IPS-18a (cell line): ENCODE measurements around the gene CACHD1.

Source experiments
- H3K27ac ChIP-seq: one replicate; pipeline ENCODE4 v1.5.1; 2013; ENCODE audit warnings: low read length
- H3K27me3 ChIP-seq: one replicate; pipeline ENCODE4 v1.6.1; 2013; ENCODE audit warnings: mild to moderate bottlenecking, low read length; ENCODE audit not compliant: control insufficient read depth, insufficient read depth
- H3K36me3 ChIP-seq: one replicate; pipeline ENCODE4 v1.6.1; 2013; ENCODE audit warnings: low read depth, low read length; ENCODE audit not compliant: control insufficient read depth
- H3K4me1 ChIP-seq: one replicate; pipeline ENCODE4 v1.6.1; 2013; ENCODE audit warnings: low read depth, low read length; ENCODE audit not compliant: control insufficient read depth
- H3K4me3 ChIP-seq: one replicate; pipeline ENCODE4 v1.5.1; 2013; ENCODE audit warnings: low read length
- H3K9ac ChIP-seq: one replicate; pipeline ENCODE4 v1.6.1; 2013; ENCODE audit warnings: mild to moderate bottlenecking, low read length, moderate library complexity
- H3K9me3 ChIP-seq: one replicate; pipeline ENCODE4 v1.6.1; 2013; ENCODE audit warnings: low read depth, low read length; ENCODE audit not compliant: control insufficient read depth

Gene CACHD1

DNA sequence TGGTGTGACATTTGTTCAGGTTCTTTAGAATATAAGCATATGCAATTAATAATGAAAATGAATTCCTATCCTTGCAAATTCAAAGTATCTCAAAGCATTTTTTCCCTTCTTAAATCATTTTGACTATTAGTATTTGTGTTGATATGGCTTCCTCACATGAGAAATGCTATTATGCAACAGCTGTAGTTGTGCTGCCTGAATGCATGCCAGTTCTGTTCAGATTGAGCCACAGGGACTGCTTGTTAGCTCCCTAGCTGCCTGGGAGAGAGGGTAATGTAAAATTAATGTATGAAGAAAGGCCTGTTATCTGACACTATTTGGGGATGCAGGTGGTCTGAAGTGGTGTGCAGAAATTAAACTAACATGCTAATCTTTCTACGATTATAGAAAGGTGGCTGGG is 45.5 kb downstream of the CACHD1 start:
- no peaks in the 10 kb centered on the region for H3K9me3 ChIP-seq
- peaks cover 84% of the 10 kb centered on the region for H3K4me1 ChIP-seq
- no peaks in the 10 kb centered on the region for H3K36me3 ChIP-seq
- H3K4me3 ChIP-seq = no peak overlapping the region
- no peak overlapping the region for H3K27ac ChIP-seq
- H3K9ac ChIP-seq = no peak overlapping the region
- no peaks in the 10 kb centered on the region for H3K27me3 ChIP-seq

DNA sequence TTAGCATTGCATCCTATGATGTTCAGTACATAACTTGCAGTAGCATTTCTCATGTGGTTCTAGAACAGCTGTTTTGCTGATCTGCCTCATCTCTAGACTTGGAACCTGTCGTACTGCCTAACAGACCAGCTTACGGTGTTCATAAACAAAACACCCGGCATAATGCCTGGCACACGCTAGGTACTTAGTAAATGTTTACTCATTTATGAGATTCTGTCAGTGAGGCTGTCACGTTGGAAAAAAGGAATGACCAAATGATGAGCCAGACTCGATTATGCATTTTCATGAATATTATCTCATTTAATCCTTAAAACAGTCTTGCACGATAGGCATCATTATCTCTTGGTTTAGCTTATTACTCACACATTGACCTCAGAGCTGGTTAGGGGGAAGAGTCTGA is 46.4 kb downstream of the CACHD1 start:
- no peaks in the 10 kb centered on the region for H3K36me3 ChIP-seq
- no peak overlapping the region for H3K9ac ChIP-seq
- H3K4me1 ChIP-seq = peaks cover 83% of the 10 kb centered on the region
- H3K4me3 ChIP-seq = no peak overlapping the region
- H3K27me3 ChIP-seq = no peaks in the 10 kb centered on the region
- no peaks in the 10 kb centered on the region for H3K9me3 ChIP-seq
- H3K27ac ChIP-seq = no peak overlapping the region

DNA sequence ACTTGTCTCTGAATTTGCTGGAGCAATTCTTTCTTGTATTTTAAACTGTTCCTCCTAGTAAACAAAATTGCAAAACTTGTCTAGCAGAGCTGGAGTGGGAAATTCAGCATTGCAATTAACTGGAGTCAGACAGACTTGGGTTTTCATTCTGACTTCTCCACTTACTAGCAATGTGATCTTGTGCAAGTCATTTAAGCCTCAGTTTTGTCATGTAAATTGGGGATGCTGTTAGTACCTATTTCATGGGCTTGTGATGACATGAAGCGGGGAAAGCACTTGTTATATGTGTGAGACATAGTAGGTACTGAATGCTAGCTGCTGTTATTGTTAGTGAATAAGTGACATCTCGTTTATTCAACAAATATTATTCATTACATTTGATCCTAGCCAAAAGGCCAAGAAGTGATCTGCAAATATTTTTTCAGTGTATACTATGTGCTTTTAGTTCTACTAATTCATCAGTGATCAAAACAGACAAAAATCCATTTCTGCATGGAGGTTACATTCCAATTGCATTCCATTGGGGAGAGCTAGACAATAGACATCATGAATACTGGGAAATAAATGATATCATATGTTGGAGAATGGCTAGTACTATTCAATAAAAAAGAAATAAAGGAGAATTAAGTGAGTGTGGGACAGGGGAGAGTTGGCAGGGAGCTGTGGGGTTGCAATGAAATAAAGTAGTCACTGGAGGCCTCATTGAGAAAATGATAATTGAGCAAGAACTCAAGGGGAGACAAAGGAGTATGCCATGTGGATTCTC is 47.1 kb downstream of the CACHD1 start:
- H3K27ac ChIP-seq = no peak overlapping the region
- no peaks in the 10 kb centered on the region for H3K36me3 ChIP-seq
- H3K4me1 ChIP-seq = peaks cover 84% of the 10 kb centered on the region
- H3K9me3 ChIP-seq = no peaks in the 10 kb centered on the region
- H3K4me3 ChIP-seq = no peak overlapping the region
- no peaks in the 10 kb centered on the region for H3K27me3 ChIP-seq
- no peak overlapping the region for H3K9ac ChIP-seq

DNA sequence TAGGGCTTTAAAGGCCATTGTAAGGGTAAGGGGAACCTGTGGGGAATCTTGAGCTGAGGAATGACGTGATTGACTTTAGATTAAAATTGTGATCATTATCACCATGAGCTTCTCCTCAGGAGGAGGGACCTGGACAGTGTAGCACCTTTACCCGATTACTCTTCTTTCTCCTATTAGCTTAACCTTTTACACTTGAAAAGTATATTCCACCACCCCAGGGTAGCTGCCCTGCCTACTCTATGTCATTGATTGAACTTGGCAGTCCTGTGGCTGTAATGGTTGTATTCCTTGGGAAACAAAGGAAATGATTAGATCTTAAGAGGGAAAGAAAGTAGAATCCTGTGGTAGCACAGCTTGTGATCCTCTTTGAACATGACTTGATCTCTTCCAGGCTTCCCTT is 47.7 kb downstream of the CACHD1 start:
- H3K4me1 ChIP-seq = peaks cover 86% of the 10 kb centered on the region
- no peaks in the 10 kb centered on the region for H3K27me3 ChIP-seq
- no peaks in the 10 kb centered on the region for H3K36me3 ChIP-seq
- no peaks in the 10 kb centered on the region for H3K9me3 ChIP-seq
- H3K27ac ChIP-seq = no peak overlapping the region
- H3K9ac ChIP-seq = no peak overlapping the region
- no peak overlapping the region for H3K4me3 ChIP-seq

DNA sequence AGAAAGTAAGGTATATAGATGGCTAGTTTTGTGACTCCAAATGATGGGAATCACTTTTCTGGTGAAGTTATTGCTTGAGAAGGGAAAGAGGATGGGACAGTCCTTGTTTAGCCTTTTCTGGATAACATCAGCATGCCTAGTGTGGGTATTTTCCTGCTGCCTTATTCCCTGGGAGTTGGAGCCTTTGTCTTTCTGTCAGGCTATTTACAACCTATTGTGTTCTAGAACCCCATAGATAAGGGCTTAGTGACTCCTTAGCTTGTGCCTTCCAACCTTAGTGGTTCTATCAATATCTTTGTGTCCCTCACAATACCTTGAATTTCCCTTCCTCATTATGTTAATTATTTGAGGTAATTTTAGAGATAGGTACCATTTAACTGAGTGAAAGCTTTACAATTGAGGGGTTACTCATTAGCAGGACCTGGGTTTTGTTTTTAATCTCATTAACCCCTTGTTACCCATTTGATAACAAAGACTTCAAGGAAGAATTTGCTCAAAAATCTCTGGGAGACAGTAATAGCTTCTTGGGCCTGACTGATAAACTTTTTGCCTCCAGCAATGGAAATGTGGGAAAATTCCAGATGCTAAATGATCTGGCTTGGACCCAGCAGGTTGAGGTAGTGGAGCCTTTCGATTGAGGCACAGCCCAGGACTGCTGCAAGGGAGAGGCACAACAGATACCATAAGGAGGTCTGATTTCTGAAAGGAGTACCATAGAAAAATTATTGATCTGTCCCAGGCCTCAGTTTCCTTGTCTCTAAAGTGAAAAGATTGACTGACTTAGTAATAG is 49.0 kb downstream of the CACHD1 start:
- Histone ChIP-seq H3K27me3 (no peaks in the 10 kb centered on the region), H3K4me1 (peaks cover 86% of the 10 kb centered on the region), H3K9me3 (no peaks in the 10 kb centered on the region), H3K27ac (no peak overlapping the region), H3K9ac (no peak overlapping the region), H3K36me3 (no peaks in the 10 kb centered on the region), H3K4me3 (no peak overlapping the region)

DNA sequence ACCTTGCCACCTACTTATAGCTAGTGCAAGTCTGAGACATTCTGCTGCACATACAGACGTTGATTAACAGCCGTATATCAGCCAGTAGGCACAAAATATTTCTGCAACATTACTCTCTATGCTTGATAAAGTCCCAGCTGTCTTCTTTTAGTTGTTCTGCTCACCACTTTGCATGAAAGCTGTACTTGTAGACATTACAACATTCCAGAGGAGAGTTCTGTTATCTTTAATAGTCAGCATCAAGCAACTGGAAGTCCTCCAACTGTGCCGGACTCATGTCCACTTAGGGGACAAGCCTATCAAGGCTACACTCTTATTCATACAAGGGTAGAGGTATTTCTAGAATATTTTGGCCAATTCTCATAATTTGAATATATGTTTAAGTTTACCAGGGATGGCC is 50.0 kb downstream of the CACHD1 start:
- H3K27me3 ChIP-seq = no peaks in the 10 kb centered on the region
- no peak overlapping the region for H3K4me3 ChIP-seq
- no peaks in the 10 kb centered on the region for H3K36me3 ChIP-seq
- no peak overlapping the region for H3K27ac ChIP-seq
- H3K4me1 ChIP-seq = peaks cover 86% of the 10 kb centered on the region
- no peaks in the 10 kb centered on the region for H3K9me3 ChIP-seq
- H3K9ac ChIP-seq = no peak overlapping the region

DNA sequence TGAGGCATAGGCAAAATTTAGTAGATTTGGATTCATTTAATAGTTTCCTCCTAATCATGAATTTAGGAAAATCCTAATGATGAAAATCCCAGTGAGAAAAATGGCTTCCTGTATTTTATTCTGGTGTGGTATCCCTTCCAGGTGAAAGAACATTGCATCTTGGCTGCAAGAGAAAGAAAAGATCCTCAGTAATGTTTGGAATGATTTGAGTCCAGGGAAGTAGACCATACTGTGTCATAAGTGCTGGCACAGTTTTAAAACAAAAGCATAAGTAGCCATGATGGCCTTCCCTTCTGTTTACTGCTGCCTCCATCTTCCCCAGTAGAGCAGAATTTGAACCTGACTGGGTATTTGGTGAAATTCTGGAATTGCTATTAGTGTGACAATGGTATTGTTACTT is 52.8 kb downstream of the CACHD1 start:
- H3K36me3 ChIP-seq = no peaks in the 10 kb centered on the region
- H3K9me3 ChIP-seq = no peaks in the 10 kb centered on the region

DNA sequence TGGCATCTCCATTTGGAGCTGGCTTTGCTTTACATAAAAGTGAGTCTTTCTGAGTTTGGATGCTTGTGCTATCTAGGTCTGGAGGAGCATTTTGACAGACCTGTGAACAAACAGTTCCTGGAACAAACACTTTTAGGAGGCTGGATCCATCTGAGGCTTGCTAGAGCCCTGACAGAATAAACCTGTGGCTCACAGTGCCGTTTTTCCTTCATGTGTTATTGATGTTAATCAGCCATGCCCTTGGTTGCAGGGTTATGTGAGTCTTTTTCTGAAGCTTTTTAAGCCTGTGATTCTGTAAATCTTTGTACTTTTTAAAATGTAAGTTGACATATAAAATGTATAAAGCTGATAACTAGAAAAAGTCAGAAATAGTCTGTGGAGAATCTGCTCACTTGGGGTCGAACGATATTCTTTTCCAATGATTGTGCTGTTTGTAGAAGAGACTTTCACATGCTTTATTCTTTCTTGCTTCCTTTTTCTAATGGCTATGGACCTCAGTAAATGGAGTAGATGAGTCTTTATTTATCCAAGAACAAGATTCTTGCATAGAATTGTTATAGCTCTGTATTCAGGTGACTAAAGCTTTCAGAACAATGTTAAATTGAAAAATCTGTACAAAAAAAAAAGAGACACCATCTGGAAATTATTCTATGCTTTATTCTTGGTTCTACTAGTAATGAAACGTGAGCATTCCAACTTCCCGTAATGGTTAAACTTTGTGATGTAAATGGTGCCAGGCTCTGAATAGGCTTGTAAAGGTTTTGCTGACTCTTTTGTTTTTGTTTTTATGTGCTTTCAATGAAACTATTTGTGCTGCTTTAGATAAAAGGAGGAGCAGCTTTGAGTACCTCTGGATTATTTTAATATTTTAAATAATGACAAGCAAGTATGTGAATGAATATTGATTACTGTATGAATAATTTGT is 53.7 kb downstream of the CACHD1 start:
- no peaks in the 10 kb centered on the region for H3K36me3 ChIP-seq
- H3K4me3 ChIP-seq = no peak overlapping the region
- H3K4me1 ChIP-seq = peaks cover 81% of the 10 kb centered on the region
- H3K9ac ChIP-seq = no peak overlapping the region
- no peaks in the 10 kb centered on the region for H3K27me3 ChIP-seq
- H3K9me3 ChIP-seq = no peaks in the 10 kb centered on the region
- no peak overlapping the region for H3K27ac ChIP-seq

More for the DNA sequence above, 52.8 kb downstream of the CACHD1 start:
- Histone ChIP-seq H3K4me3 (no peak overlapping the region), H3K4me1 (peaks cover 85% of the 10 kb centered on the region), H3K27me3 (no peaks in the 10 kb centered on the region), H3K9ac (no peak overlapping the region), H3K27ac (no peak overlapping the region)

DNA sequence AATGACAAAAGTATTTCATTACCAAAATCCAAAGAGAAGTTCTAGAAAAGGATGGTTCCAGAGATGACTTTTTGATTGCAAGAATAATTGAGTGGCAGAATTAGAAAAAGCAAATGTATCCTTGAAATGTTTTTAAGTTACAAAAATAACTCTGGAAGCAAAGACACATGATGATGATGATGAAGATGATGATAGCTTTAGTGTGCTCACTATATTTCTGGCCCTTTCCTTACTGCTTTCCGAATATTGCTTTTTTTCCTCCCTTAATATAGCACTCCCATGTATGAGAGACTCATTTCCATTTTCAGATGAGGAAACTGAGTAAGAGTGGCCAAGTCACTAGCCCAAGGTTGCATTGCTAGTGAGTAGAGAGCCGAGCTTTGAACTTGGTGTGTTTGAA is 54.7 kb downstream of the CACHD1 start:
- no peaks in the 10 kb centered on the region for H3K27me3 ChIP-seq
- H3K4me3 ChIP-seq = no peak overlapping the region
- no peak overlapping the region for H3K9ac ChIP-seq
- H3K27ac ChIP-seq = no peak overlapping the region
- H3K36me3 ChIP-seq = no peaks in the 10 kb centered on the region
- no peaks in the 10 kb centered on the region for H3K9me3 ChIP-seq
- peaks cover 76% of the 10 kb centered on the region for H3K4me1 ChIP-seq

DNA sequence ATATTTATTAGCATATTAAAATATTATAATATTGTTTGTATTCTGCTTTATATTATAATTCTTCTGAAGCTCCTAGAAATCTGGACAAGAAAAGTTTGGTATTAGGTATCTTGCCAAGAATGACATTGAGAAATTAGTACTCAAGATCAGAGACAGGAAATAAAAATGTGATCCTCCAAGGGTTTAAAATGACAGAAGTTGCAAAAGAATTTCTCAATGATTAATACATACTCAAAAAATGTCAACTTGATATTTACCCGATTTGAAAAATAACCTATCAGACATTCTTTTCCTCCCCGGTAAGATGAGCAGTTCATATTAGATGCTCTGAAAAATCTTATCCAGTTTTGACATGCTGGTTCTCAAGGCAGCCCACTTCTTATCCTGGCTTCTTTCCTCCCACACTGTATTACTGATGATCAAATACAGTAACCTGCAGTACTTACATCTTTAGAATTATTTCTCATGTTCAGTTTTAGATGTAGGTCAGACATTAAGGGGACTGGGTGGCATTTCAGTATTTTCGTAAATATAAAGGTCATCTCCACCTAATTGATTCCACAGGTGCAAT is 55.3 kb downstream of the CACHD1 start:
- H3K27ac ChIP-seq = no peak overlapping the region
- no peaks in the 10 kb centered on the region for H3K27me3 ChIP-seq
- peaks cover 70% of the 10 kb centered on the region for H3K4me1 ChIP-seq
- H3K4me3 ChIP-seq = no peak overlapping the region
- H3K36me3 ChIP-seq = no peaks in the 10 kb centered on the region
- H3K9ac ChIP-seq = no peak overlapping the region
- no peaks in the 10 kb centered on the region for H3K9me3 ChIP-seq

DNA sequence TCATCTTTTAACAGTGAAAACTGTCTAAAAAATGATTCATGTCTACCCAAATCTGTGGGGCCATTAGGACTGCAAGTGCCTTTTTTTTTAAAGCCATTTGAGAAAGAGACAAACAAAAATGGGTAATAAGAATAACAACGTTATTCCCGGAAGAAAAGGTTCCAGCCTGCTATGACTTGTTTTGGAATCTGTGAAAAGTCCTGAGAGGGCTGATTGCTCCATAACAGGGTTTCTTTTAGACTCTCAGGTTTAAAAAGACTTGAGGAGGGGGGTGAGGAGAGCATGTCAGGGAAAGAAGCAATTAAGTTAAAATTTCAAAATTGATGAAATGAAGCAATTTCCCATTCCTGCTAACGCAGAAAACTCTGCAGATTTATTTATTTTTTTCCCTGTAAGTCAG is 56.4 kb downstream of the CACHD1 start:
- Histone ChIP-seq H3K4me1 (peaks cover 72% of the 10 kb centered on the region), H3K9me3 (no peaks in the 10 kb centered on the region), H3K27me3 (no peaks in the 10 kb centered on the region), H3K27ac (no peak overlapping the region), H3K9ac (no peak overlapping the region), H3K4me3 (no peak overlapping the region), H3K36me3 (no peaks in the 10 kb centered on the region)
